K562 (cell line): Measurements from ENCODE around the gene CENPX. TPM values are rescaled to one million over a fixed set of nuclear protein-coding genes. Genes with fewer than 3 reads are reported as not detected.

Experiments used
- ATAC-seq: fragments of 200-7000 bp; cut with Tn5 transposase; 3 replicates; pipeline ENCODE4 v1.9.1; 2020; ENCODE audit warnings: moderate library complexity
- BruUV-seq: library from RNA; stranded (reverse); fragments of 400-500 nt; replicated peaks from 2 replicates; lab custom pipeline; 2021; lab: Mats Ljungman, UMichigan
- CTCF ChIA-PET: fragments of 300-600 bp; formaldehyde crosslinking; extraction: SDS; loops from one replicate; lab custom pipeline; 2021; ENCODE audit warnings: low intra/inter-chr PET ratio; lab: Yijun Ruan, JAX
- POLR2A ChIA-PET: fragments of 300-600, 350-650 bp; sonication (Branson Sonifier 250); formaldehyde crosslinking; extraction: SDS; loops from one replicate; lab custom pipeline; 2021; ENCODE audit warnings: antibody characterized with exemption, inconsistent platforms; lab: Yijun Ruan, JAX
- DNase-seq, 4 experiments: peaks; one replicate each; pipeline versions ENCODE4 v3.0.0 to v3.0.0-alpha.2; 2011 to 2018; ENCODE audit warnings: low spot score in 3 of 4, mixed read lengths in 3 of 4; ENCODE audit errors: extremely low read depth in 1 of 4
- FAIRE-seq: peaks from 2 replicates; lab custom pipeline; 2011; peaks lifted over from hg19 to GRCh38; lab: Jason Lieb, UNC
- H2AFZ ChIP-seq: 2 replicates; pipeline ENCODE4 v1.6.0; 2011; ENCODE audit warnings: low read depth, low read length, control low read depth, inconsistent platforms
- H3K27ac ChIP-seq: fragments of 200-600 bp; 3 replicates; pipeline ENCODE4 v1.8.0; 2011; ENCODE audit warnings: low read depth, mild to moderate bottlenecking, control low read depth, inconsistent platforms, low read length, moderate library complexity, mixed read lengths; ENCODE audit errors: extremely low read depth
- H3K27me3 ChIP-seq, 2 experiments: fragments of 300-600 bp in 1 of 2; 2 replicates in 1 of 2; 3 replicates in 1 of 2; pipeline versions ENCODE4 v1.6.0 to v1.8.0; 2011; ENCODE audit warnings: inconsistent platforms in 2 of 2, low read length in 2 of 2, mild to moderate bottlenecking in 1 of 2, mixed read lengths in 1 of 2, moderate library complexity in 1 of 2; ENCODE audit not compliant: control insufficient read depth in 2 of 2, insufficient read depth in 2 of 2
- H3K36me3 ChIP-seq: fragments of 300-600 bp; 3 replicates; pipeline ENCODE4 v1.8.0; 2011; ENCODE audit warnings: mild to moderate bottlenecking, low read length, inconsistent platforms; ENCODE audit not compliant: control insufficient read depth, insufficient read depth
- H3K4me1 ChIP-seq, 2 experiments: fragments of 200-600 bp in 1 of 2; replicated peaks in 1 of 2; 2 replicates in 1 of 2; 3 replicates in 1 of 2; pipeline versions ENCODE4 v1.5.1 to v1.8.0; 2011; ENCODE audit warnings: inconsistent platforms in 2 of 2, low read length in 2 of 2, mild to moderate bottlenecking in 1 of 2, mixed read lengths in 1 of 2, moderate library complexity in 1 of 2; ENCODE audit not compliant: control insufficient read depth in 2 of 2, insufficient read depth in 2 of 2
- H3K4me2 ChIP-seq: 2 replicates; pipeline ENCODE4 v1.6.1; 2011; ENCODE audit warnings: low read length, control low read depth, inconsistent platforms, mixed read lengths; ENCODE audit not compliant: insufficient read depth
- H3K4me3 ChIP-seq: fragments of 200-600 bp; sonication (generic), shearing (Covaris generic); 2 replicates; pipeline ENCODE4 v1.5.1; 2016; ENCODE audit warnings: control low read depth, inconsistent platforms
- H3K79me2 ChIP-seq: fragments of 200-600 bp; 3 replicates; pipeline ENCODE4 v1.8.0; 2011; ENCODE audit warnings: low read length, inconsistent platforms; ENCODE audit not compliant: control insufficient read depth, insufficient read depth
- H3K9ac ChIP-seq, 2 experiments: 2 replicates each; pipeline versions ENCODE4 v1.6.0 to v1.6.1; 2011; ENCODE audit warnings: low read depth in 2 of 2, low read length in 2 of 2, control low read depth in 1 of 2, inconsistent platforms in 1 of 2, mild to moderate bottlenecking in 1 of 2, mixed read lengths in 1 of 2; ENCODE audit not compliant: insufficient read depth in 1 of 2
- H3K9me1 ChIP-seq: one replicate; pipeline ENCODE4 v1.6.0; 2011; ENCODE audit warnings: inconsistent platforms, mild to moderate bottlenecking, low read length, moderate library complexity; ENCODE audit not compliant: control insufficient read depth, insufficient read depth
- H3K9me3 ChIP-seq: replicated peaks from 2 replicates; pipeline ENCODE4 v1.5.1; 2011; ENCODE audit warnings: low read depth, low read length, inconsistent platforms; ENCODE audit not compliant: control insufficient read depth, insufficient read depth
- H4K20me1 ChIP-seq: replicated peaks from 2 replicates; pipeline ENCODE4 v1.6.1; 2011; ENCODE audit warnings: low read length, inconsistent platforms, mixed read lengths; ENCODE audit not compliant: control insufficient read depth, insufficient read depth
- ID3 ChIP-seq, 2 experiments: fragments of 250-450 bp in 1 of 2; fragments of 450-650 bp in 1 of 2; sonication (Bioruptor Pico) in 1 of 2; IDR thresholded peaks; 2 replicates each; pipeline versions ENCODE4 v1.6.1 to v1.8.0; 2016 to 2021; ENCODE audit warnings: mild to moderate bottlenecking in 2 of 2, moderate library complexity in 2 of 2, missing compliant biosample characterization in 1 of 2, missing genetic modification characterization in 1 of 2
- POLR2G ChIP-seq: fragments of 200-400 bp; formaldehyde crosslinking; IDR thresholded peaks from 2 replicates; pipeline ENCODE4 v1.6.1; 2017; ENCODE audit warnings: low read depth, mild to moderate bottlenecking, antibody characterized with exemption, low read length, moderate library complexity
- RBFOX2 ChIP-seq: fragments of 200-400 bp; formaldehyde crosslinking; IDR thresholded peaks from 2 replicates; pipeline ENCODE4 v1.6.1; 2017; ENCODE audit warnings: low read depth, mild to moderate bottlenecking, low read length, moderate library complexity
- TCFL5 ChIP-seq: fragments of 250-450 bp; sonication (Bioruptor Pico); conservative IDR thresholded peaks from 2 replicates; pipeline ENCODE4 v1.6.1; 2021; ENCODE audit warnings: mild to moderate bottlenecking, moderate library complexity, matching md5 sums
- WGBS: fragments of 100-300 bp; shearing (Covaris generic); methylation state at CpG from one replicate; pipeline ENCODE4 v1.1.6; 2016; ENCODE audit warnings: low coverage, mixed read lengths; ENCODE audit not compliant: insufficient coverage; ENCODE audit errors: missing lambda C conversion rate; 5-methylcytosine and 5-hydroxymethylcytosine counted together
- in situ Hi-C: fragments of 300-500 bp; cut with MboI; formaldehyde crosslinking; loops from 4 replicates; pipeline ENCODE4 v1.15.0; 2018; ENCODE audit warnings: inconsistent platforms, mixed read lengths
- intact Hi-C: fragments of 100-400 bp; cut with micrococcal nuclease; formaldehyde crosslinking; loops from 2 replicates; pipeline ENCODE4 v1.14.2; 2022
- polyA plus RNA-seq, 8 experiments: library from polyadenylated mRNA; depleted of rRNA in 4 of 8; stranded (reverse) in 5 of 8; unstranded in 3 of 8; fragments of >200 nt; fragmentation: Nextera tagmentation in 2 of 8; fragmentation: Illumina TruSeq in 1 of 8; extraction: Ambion mirVana in 2 of 8; extraction: Trizol in 1 of 8; gene quantifications; 2 replicates each; pipeline versions ENCODE4 v1.2.1 to v1.2.3, GENCODE V29; 2011 to 2014; ENCODE audit warnings: inconsistent platforms in 1 of 8, missing spikeins in 1 of 8
- total RNA-seq, 7 experiments: library from RNA; depleted of rRNA in 6 of 7; stranded (reverse); fragments of >200 nt in 6 of 7; fragmentation: Illumina TruSeq in 2 of 7; extraction: Trizol in 2 of 7; gene quantifications; 2 replicates each; pipeline versions ENCODE4 v1.2.1 to v1.2.3, GENCODE V29; 2011 to 2021; ENCODE audit warnings: low replicate concordance in 1 of 7

CENPX gene
- total and polyA plus RNA-seq, 9 of the 15 experiments (the other 6 are each of a cell fraction or from before 2014, with no cell fraction given): 32.7 to 352 (median 127) TPM

GRCh38 chr17:81983011-81983638 is 39.6 kb downstream of the CENPX start:
- Histone ChIP-seq H3K9me1 (no peaks in the 10 kb centered on the region), H3K36me3 (peaks cover 44% of the 10 kb centered on the region; the same call in 2 of the 3 replicates), H3K4me2 (no peak overlapping the region), H3K9ac (peak overlapping the region in 1 of 2 experiments; percentile 20; a peak in 1 of 4 replicates), H3K27ac (no peak overlapping the region), H3K9me3 (no peaks in the 10 kb centered on the region), H3K27me3 (no peaks in the 10 kb centered on the region), H3K4me3 (no peak overlapping the region), H2AFZ (no peak overlapping the region), H3K4me1 (peaks cover 10 to 29% of the 10 kb centered on the region in 2 experiments), H3K79me2 (peaks cover 3% of the 10 kb centered on the region; the same call in 2 of the 3 replicates), H4K20me1 (no peaks in the 10 kb centered on the region)
- ATAC-seq: no peak
- in situ Hi-C loops: no loop called here
- no peak for DNase-seq
- no peak for FAIRE-seq
- ChIA-PET CTCF (no interaction called here), POLR2A (interaction anchor here (0.7 to 1.1 kb wide), 2 partner anchors 51 to 138 kb away, joined by 3 to 4 read pairs; no protein-coding TSS in a partner anchor)
- TF ChIP-seq ID3 (CRISPR knock-in tag; IDR thresholded peaks at IDR 0.05): no peak
- TF ChIP-seq ID3 (tag; IDR thresholded peaks at IDR 0.05): no peak
- 0 out of 2 replicates have a peak, but pooled peaks have one; percentile 12 for TF ChIP-seq POLR2G
- TF ChIP-seq RBFOX2: 0 out of 2 replicates have a peak, but pooled peaks have one; percentile 26
- TF ChIP-seq TCFL5: no peak
- intact Hi-C loops: no loop called here
- WGBS: 97% methylated on average over 24 of the region's 35 CpGs
- no TSS peak for BruUV-seq
